OCI-LY3 (cell line): ENCODE measurements around the gene ASB1.

ENCODE experiments used
- H2AFZ ChIP-seq: fragments of 200-600, 300-600 bp; shearing (Covaris generic); 2 replicates; pipeline ENCODE4 v1.6.0; 2014; ENCODE audit warnings: antibody characterized with exemption, low read depth, low read length
- H3K27ac ChIP-seq: fragments of 200-600, 300-600 bp; sonication (generic); 2 replicates; pipeline ENCODE4 v1.5.1; 2014; ENCODE audit warnings: mild to moderate bottlenecking, low read length, moderate library complexity, mixed read lengths
- H3K27me3 ChIP-seq: fragments of 200-600, 300-600 bp; sonication (generic); 2 replicates; pipeline ENCODE4 v1.6.1; 2014; ENCODE audit warnings: low read depth, low read length, mixed read lengths
- H3K36me3 ChIP-seq: fragments of 200-600, 300-600 bp; sonication (generic); replicated peaks from 2 replicates; pipeline ENCODE3; 2014; ENCODE audit warnings: low read depth, low read length, mixed read lengths
- H3K4me1 ChIP-seq: fragments of 300-600, 200-600 bp; sonication (generic); 2 replicates; pipeline ENCODE4 v1.6.1; 2014; ENCODE audit warnings: low read length, mixed read lengths
- H3K4me2 ChIP-seq: fragments of 200-600, 300-600 bp; sonication (generic); 2 replicates; pipeline ENCODE4 v1.6.1; 2014; ENCODE audit warnings: low read length, mixed read lengths
- H3K4me3 ChIP-seq: fragments of 300-600, 200-600 bp; sonication (generic); 2 replicates; pipeline ENCODE4 v1.5.1; 2014; ENCODE audit warnings: antibody characterized with exemption, mild to moderate bottlenecking, low read length, moderate library complexity
- H3K79me2 ChIP-seq: fragments of 300-600, 200-600 bp; shearing (Covaris generic); 2 replicates; pipeline ENCODE4 v1.6.1; 2014; ENCODE audit warnings: mild to moderate bottlenecking, low read length, mixed read lengths
- H3K9ac ChIP-seq: fragments of 300-600, 200-600 bp; shearing (Covaris generic); 2 replicates; pipeline ENCODE4 v1.6.0; 2014; ENCODE audit warnings: mild to moderate bottlenecking, low read length, moderate library complexity
- H3K9me3 ChIP-seq: fragments of 200-600, 300-600 bp; shearing (Covaris generic); 2 replicates; pipeline ENCODE4 v1.6.1; 2014; ENCODE audit warnings: low read length, mixed read lengths; ENCODE audit not compliant: insufficient read depth
- H4K20me1 ChIP-seq: fragments of 200-600, 300-600 bp; sonication (generic); 2 replicates; pipeline ENCODE4 v1.6.1; 2016; ENCODE audit warnings: low read length, mixed read lengths; ENCODE audit not compliant: insufficient read depth
- CTCF ChIP-seq: fragments of 200-600, 300-600 bp; sonication (generic); IDR thresholded peaks from 2 replicates; pipeline ENCODE4 v1.5.1; 2014; ENCODE audit warnings: antibody characterized with exemption, low read length, low read depth
- EZH2phosphoT487 ChIP-seq: fragments of 200-600 bp; shearing (Covaris generic); IDR thresholded peaks from 2 replicates; pipeline ENCODE4 v1.6.1; 2018; ENCODE audit warnings: antibody characterized with exemption, mixed run types, low read depth

Gene ASB1

GRCh38 chr2:238478216-238478615, 51.5 kb downstream of the ASB1 start:
- Histone ChIP-seq H3K79me2 (no peaks in the 10 kb centered on the region), H4K20me1 (no peaks in the 10 kb centered on the region), H3K4me2 (no peak overlapping the region), H3K9ac (no peak overlapping the region), H3K4me3 (no peak overlapping the region), H3K4me1 (no peaks in the 10 kb centered on the region), H3K36me3 (no peaks in the 10 kb centered on the region), H3K9me3 (no peaks in the 10 kb centered on the region), H3K27me3 (no peaks in the 10 kb centered on the region), H3K27ac (no peak overlapping the region), H2AFZ (no peak overlapping the region)
- TF ChIP-seq EZH2phosphoT487: no peak
- no peak for TF ChIP-seq CTCF

- Histone ChIP-seq H2AFZ (no peak overlapping the region), H4K20me1 (no peaks in the 10 kb centered on the region), H3K27ac (no peak overlapping the region), H3K36me3 (no peaks in the 10 kb centered on the region), H3K4me2 (no peak overlapping the region), H3K9me3 (no peaks in the 10 kb centered on the region), H3K79me2 (no peaks in the 10 kb centered on the region), H3K9ac (no peak overlapping the region), H3K27me3 (no peaks in the 10 kb centered on the region), H3K4me3 (no peak overlapping the region), H3K4me1 (no peaks in the 10 kb centered on the region)
- TF ChIP-seq CTCF (no peak), EZH2phosphoT487 (no peak)
Measured at GRCh38 chr2:238479847-238480246, 53.1 kb downstream of the ASB1 start.

GRCh38 chr2:238483021-238483420, 56.3 kb downstream of the ASB1 start:
- no peaks in the 10 kb centered on the region for H3K79me2 ChIP-seq
- no peak overlapping the region for H3K9ac ChIP-seq
- no peak overlapping the region for H2AFZ ChIP-seq
- H3K27me3 ChIP-seq: no peaks in the 10 kb centered on the region
- H3K4me1 ChIP-seq: no peaks in the 10 kb centered on the region
- no peak overlapping the region for H3K4me3 ChIP-seq
- TF ChIP-seq CTCF (no peak), EZH2phosphoT487 (no peak)
- H4K20me1 ChIP-seq: no peaks in the 10 kb centered on the region
- H3K4me2 ChIP-seq: no peak overlapping the region
- no peaks in the 10 kb centered on the region for H3K9me3 ChIP-seq
- H3K27ac ChIP-seq: no peak overlapping the region
- no peaks in the 10 kb centered on the region for H3K36me3 ChIP-seq

- H3K9me3 ChIP-seq: no peaks in the 10 kb centered on the region
Measured at GRCh38 chr2:238483656-238484055, 56.9 kb downstream of the ASB1 start.

More at GRCh38 chr2:238483656-238484055, 56.9 kb downstream of the ASB1 start:
- no peak overlapping the region for H3K4me2 ChIP-seq
- H3K4me3 ChIP-seq: no peak overlapping the region
- H2AFZ ChIP-seq: no peak overlapping the region
- no peaks in the 10 kb centered on the region for H4K20me1 ChIP-seq
- no peak overlapping the region for H3K9ac ChIP-seq
- H3K79me2 ChIP-seq: no peaks in the 10 kb centered on the region
- no peaks in the 10 kb centered on the region for H3K4me1 ChIP-seq
- no peaks in the 10 kb centered on the region for H3K36me3 ChIP-seq
- no peaks in the 10 kb centered on the region for H3K27me3 ChIP-seq
- H3K27ac ChIP-seq: no peak overlapping the region
- no peak for TF ChIP-seq EZH2phosphoT487
- no peak for TF ChIP-seq CTCF
